NCI-H748 (cell line): ENCODE data around the gene JUNB.

Source experiments
- DNase-seq: peaks from one replicate; lab custom pipeline; 2025; ENCODE audit not compliant: unreplicated experiment; lab: John Stamatoyannopoulos, UW

Gene JUNB

GRCh38 chr19:12773571-12773970 lies 17.7 kb upstream of the JUNB start:
- DNase-seq: no peak

GRCh38 chr19:12774588-12775555 lies 16.4 kb upstream of the JUNB start, which contains the start of gene HOOK2:
TSS of gene HOOK2 (minus strand) at chr19:12775552. CDS start at chr19:12775449, 103 bp downstream.
- peak; percentile 92 for DNase-seq

GRCh38 chr19:12777217-12778016 lies 13.9 kb upstream of the JUNB start:
- peak; percentile 78 for DNase-seq

GRCh38 chr19:12778017-12778904 lies 13.0 kb upstream of the JUNB start:
- peak; percentile 76 for DNase-seq

- DNase-seq: no peak
Observed at GRCh38 chr19:12778905-12779161, 12.5 kb upstream of the JUNB start.

DNA sequence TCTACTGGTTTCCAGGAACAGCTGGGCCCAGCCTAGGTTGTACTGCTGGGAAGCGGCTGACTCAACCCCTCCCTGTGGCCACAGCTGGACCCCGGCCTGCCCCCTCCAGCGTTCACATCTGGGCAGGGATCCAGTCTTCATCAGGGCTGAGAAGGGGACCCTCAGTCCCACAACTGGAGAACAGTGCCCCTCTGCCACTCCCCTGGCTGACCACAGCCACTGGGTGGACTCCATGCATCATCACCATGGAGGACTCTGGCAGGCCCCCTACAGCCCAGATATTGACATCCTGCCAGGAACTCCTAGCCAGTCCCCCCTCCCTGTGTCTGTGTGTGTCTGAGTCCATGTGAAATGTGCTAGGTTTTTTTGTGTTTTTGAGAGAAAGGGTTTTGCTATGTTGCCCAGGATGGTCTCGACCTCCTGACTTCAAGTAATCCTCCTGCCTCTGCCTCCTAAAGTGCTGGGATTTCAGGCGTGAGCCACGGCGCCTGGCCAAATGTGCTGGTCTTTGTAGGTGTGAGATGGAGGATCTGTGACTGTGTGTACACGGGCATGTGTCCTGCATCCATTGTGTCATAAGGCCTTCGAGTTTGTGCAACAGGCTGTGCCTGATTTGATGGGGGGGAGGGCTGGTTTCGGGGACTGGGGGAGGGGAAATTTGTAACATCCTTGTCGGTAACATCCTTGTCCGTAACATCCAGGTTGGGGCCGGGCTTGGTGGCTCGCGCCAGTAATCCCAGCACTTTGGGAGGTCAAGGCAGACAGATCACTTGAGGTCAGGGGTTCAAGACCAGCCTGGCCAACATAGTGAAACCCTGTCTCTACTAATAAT lies 11.9 kb upstream of the JUNB start:
- peak; percentile 16 for DNase-seq

DNA sequence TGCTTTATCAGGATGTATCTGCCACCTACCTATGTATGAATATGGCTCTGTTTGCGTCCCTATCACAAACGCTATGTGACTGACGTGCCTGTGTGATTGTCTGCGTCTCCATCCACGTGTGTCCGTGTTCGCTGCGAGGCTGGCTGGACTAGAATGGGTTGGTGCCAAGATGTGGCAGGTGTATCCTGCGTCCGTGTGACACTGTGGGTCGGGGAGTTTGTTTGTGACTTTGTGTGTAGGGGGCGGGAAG lies 9.2 kb upstream of the JUNB start:
- DNase-seq: no peak

GRCh38 chr19:12782424-12783290 lies 8.6 kb upstream of the JUNB start:
- DNase-seq: peak; percentile 78

- no peak for DNase-seq
Observed at GRCh38 chr19:12783291-12783848, 7.9 kb upstream of the JUNB start.

GRCh38 chr19:12783849-12784393 lies 7.4 kb upstream of the JUNB start:
- DNase-seq: no peak

- DNase-seq: peak; percentile 3
Observed at GRCh38 chr19:12784394-12784870, 6.9 kb upstream of the JUNB start.

DNA sequence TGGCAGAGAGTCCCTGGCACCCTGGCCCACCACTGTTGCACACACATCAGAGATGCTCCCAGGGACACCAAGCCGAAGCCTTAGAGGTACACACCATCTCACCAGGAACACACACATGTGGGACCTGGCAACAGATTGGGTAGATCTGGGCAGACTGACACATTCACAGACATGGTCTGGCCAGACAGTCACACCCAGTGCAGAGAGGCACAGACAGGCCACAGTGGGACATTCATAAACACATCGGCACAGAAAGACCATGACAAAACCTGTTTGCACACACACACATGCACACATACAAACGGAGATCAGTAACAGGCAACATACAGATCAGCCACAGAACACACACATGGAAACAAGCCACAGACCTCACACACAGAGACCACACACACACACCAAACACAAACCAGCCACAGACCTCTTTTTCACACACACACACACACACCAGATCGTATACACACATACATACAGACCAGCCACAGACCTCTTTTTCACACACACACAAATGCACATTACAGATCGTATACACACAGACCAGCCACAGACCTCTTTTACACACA lies 6.3 kb upstream of the JUNB start:
- DNase-seq: no peak

- DNase-seq: no peak
Observed at GRCh38 chr19:12785431-12786031, 5.8 kb upstream of the JUNB start.

- no peak for DNase-seq
Observed at GRCh38 chr19:12786141-12786870, 5.0 kb upstream of the JUNB start.

GRCh38 chr19:12786952-12787351 lies 4.3 kb upstream of the JUNB start:
- DNase-seq: no peak

- no peak for DNase-seq
Observed at GRCh38 chr19:12787458-12787857, 3.8 kb upstream of the JUNB start.

GRCh38 chr19:12788042-12788681 lies 3.1 kb upstream of the JUNB start:
- no peak for DNase-seq
